ENCODE data around the gene CAPZB.

Gene CAPZB

DNA sequence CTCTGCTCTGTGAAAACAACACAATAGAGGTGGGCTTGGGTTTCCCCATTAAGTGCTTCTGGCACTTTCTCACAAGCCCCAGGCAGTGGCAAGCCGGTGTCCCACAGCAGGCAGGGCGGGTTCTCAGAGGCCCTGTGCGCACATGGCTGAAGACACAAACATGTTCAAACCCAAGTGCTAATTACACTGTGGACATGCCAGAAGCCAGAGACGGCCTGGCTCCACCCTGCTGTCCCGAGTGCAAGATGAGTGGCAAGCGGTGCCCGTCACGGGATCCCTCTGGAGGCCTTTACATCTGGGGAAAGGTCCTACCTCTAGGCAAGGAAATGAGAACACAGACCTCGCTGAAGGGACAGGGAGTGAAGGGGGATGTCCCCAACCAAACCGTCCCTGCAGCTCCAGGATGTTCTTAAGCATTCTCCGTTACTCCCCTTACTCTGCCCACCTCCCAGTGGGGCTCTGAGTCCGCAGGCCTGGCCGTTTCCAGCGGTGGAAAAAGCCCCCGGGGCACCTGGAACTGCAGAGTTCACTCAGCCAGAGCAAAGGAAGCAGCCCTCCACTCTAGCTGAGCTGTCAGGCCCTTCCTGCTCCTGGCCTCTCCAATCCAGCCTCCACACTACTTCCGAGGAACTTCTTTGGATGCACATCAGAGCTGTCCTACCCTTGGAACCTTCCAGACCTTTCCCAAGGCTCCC lies 115.8 kb downstream of the CAPZB start:
- no peak for DNase-seq (ENCODE audit: low spot score)
- TF ChIP-seq, protein P1, sequence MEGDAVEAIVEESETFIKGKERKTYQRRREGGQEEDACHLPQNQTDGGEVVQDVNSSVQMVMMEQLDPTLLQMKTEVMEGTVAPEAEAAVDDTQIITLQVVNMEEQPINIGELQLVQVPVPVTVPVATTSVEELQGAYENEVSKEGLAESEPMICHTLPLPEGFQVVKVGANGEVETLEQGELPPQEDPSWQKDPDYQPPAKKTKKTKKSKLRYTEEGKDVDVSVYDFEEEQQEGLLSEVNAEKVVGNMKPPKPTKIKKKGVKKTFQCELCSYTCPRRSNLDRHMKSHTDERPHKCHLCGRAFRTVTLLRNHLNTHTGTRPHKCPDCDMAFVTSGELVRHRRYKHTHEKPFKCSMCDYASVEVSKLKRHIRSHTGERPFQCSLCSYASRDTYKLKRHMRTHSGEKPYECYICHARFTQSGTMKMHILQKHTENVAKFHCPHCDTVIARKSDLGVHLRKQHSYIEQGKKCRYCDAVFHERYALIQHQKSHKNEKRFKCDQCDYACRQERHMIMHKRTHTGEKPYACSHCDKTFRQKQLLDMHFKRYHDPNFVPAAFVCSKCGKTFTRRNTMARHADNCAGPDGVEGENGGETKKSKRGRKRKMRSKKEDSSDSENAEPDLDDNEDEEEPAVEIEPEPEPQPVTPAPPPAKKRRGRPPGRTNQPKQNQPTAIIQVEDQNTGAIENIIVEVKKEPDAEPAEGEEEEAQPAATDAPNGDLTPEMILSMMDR (IDR thresholded peaks at IDR 0.05; ENCODE audit: extremely low read depth, insufficient read depth, missing control alignments): no peak
- in situ Hi-C loops (cut with MboI; ENCODE audit: low pct_unique_long_range_greater_than_20kb, low sequenced_read_pairs, unreplicated experiment): no loop called here

DNA sequence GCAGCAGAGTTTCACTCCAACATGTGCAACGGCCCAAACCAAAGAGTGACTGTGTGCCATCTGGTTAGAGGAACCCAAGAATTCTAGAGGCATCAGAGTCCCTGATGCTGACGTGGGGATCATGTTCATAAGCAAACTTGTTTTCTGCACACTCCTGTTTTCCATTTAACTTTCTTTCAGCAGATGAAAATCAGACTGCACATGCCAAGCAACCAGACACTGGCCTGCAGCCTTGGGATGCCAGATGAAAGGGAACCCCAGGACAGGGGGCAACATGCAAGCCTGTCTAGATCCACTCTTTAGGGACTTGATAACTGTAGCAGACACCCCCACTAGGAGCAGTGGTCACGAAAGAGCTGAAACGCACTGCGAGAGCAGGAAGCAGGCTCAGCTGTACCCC lies 116.4 kb downstream of the CAPZB start:
- in situ Hi-C loops (cut with MboI; ENCODE audit: low pct_unique_long_range_greater_than_20kb, low sequenced_read_pairs, unreplicated experiment): no loop called here
- no peak for DNase-seq (ENCODE audit: low spot score)
- TF ChIP-seq, protein P1 (IDR thresholded peaks at IDR 0.05; ENCODE audit: extremely low read depth, insufficient read depth, missing control alignments): no peak

DNA sequence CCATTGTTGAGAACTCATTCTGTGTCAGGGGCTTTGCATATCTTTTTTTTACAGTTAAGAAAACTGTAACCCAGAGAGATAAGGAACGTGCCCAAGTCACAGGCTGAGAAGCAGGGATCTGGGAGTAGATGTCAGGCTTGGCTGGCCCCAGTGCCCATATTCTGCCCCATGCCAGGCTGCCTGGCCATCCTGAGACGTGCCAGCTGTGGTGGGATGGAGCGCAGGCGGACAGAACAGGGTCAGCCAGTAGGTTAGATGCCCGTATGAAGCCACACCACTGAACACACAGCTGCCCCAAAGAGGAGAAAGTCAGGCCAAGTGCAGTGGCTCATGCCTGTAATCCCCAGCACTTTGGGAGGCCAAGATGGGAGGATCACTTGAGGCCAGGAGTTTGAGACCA lies 117.3 kb downstream of the CAPZB start:
- in situ Hi-C loops (cut with MboI; ENCODE audit: low pct_unique_long_range_greater_than_20kb, low sequenced_read_pairs, unreplicated experiment): no loop called here
- TF ChIP-seq, protein P1 (IDR thresholded peaks at IDR 0.05; ENCODE audit: extremely low read depth, insufficient read depth, missing control alignments): no peak
- DNase-seq (ENCODE audit: low spot score): no peak

DNA sequence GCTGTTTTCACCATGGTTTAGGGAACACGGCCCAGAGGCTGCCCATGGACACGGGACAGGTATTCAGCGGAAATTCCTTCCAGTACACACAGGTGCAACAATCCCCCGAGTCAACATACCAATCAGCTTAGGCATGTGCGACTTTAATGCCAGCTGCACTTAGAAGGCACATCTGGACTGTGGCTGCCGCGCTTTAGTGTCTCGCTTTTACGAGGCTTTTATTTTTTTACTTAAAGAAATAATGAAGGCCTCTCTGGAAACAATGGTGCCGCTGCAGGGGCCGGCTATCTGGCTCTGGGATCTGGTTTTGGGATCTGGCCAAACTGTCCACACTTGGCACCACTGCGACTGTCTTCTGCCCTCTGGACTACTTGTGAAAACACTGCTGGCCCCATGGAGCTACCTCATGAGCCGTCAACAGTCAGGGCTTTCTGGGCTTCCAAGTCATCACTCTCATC lies 117.7 kb downstream of the CAPZB start:
- DNase-seq (ENCODE audit: low spot score): no peak
- in situ Hi-C loops (cut with MboI; ENCODE audit: low pct_unique_long_range_greater_than_20kb, low sequenced_read_pairs, unreplicated experiment): no loop called here
- TF ChIP-seq, protein P1 (IDR thresholded peaks at IDR 0.05; ENCODE audit: extremely low read depth, insufficient read depth, missing control alignments): no peak

DNA sequence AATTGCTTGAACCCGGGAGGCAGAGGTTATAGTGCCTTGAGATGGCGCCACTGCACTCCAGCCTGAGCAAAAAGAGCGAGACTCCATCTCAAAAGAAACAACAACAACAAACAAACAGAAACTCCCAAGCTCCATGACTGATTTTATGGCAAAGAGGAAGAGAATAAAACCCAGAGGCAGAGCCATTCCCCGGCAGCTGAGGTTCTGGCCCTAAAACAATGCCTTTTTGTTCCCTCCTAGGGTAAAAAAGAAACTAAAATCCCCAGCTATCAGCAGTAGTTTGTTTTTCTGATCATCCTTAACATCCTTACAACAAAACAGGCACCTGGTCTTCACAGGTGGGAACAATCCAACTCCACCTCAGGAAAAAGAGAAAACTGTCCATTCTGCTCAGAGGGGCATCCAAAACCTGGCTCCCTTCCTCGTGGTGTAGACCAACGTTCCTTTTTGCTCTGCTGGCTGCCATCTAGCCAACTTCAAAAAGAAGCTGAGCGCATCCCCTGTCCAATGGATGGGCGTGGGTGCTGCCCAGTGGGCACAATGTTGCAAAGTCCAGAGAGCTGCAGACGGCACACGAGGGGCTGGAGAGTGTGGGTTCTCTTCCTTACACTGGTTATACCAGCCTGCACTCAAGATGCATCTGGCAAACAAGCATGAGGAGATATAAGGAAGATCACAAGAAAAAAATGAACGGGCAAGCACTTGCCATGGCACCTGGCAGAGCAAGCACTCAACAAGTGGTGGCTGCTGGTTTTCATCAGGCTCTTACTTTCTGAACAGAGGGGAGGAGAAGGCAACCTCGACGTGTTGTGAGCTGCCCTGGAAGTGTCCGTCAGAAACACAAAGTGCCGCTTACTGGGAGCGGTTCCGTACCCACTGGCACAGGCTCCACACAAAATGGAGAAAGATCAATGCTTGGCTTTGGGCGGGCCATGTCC lies 118.5 kb downstream of the CAPZB start:
- no peak for DNase-seq (ENCODE audit: low spot score)
- TF ChIP-seq, protein P1 (IDR thresholded peaks at IDR 0.05; ENCODE audit: extremely low read depth, insufficient read depth, missing control alignments): no peak
- in situ Hi-C loops (cut with MboI; ENCODE audit: low pct_unique_long_range_greater_than_20kb, low sequenced_read_pairs, unreplicated experiment): no loop called here

DNA sequence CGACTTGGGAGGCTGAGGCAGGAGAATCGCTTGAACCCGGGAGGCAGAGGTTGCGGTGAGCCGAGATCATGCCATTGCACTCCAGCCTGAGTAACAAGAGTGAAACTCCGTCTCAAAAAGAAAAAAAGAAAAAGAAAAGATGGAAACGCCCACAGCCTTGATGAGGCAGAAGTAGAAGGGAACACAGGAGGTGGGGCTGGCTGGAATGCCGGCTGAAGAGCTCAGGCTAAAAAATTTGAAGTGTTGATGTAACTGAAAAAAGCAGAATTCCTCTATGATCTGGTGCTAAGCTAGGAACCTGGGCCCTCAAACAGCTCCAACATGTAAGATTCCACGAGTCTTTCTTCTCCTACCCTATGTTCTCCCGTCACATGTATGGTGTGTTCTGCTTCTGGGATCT lies 119.6 kb downstream of the CAPZB start:
- no peak for DNase-seq (ENCODE audit: low spot score)
- TF ChIP-seq, protein P1 (IDR thresholded peaks at IDR 0.05; ENCODE audit: extremely low read depth, insufficient read depth, missing control alignments): no peak
- in situ Hi-C loops (cut with MboI; ENCODE audit: low pct_unique_long_range_greater_than_20kb, low sequenced_read_pairs, unreplicated experiment): no loop called here

All from GM13977 (cell line).